Coronary artery (tissue), 2 donors: ENCODE data around the gene TIMM50.

Experiments used
- DNase-seq: peaks from one replicate; pipeline ENCODE4 v3.0.0-alpha.2; 2017; ENCODE audit warnings: low spot score
- H3K27ac ChIP-seq, 2 donors: fragments of 200-600 bp; sonication (generic); one replicate each; pipeline ENCODE4 v1.5.1; 2016 to 2019
- H3K4me3 ChIP-seq: fragments of 200-600 bp; sonication (generic); 2 replicates; pipeline ENCODE4 v1.5.1; 2016; ENCODE audit warnings: mild to moderate bottlenecking, moderate library complexity
- TF ChIP-seq, protein P1 (sequence below): fragments of 200-600 bp; sonication (generic); IDR thresholded peaks from one replicate; pipeline ENCODE4 v1.5.1; 2019; ENCODE audit warnings: antibody characterized with exemption

TIMM50 gene

DNA sequence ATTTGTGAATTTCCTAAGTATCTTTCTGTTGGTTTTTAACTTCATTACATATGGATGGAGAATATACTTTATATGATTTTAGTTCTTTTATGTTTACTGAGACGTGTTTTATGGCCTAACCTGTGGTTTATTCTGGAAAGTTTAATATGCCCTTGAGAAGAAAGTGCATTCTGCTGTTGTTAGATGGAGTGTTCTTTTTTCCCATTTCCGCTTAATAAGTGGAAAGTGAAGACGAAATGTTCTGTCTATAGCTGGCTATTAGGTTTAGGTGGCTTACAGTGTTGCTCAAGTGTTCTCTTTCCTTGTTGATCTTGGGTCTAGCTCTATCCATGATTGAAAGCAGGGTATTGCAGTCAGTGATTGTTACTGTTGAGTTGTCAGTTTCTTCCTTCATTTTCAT is 17.2 kb upstream of the TIMM50 start:
- TF ChIP-seq, protein P1, sequence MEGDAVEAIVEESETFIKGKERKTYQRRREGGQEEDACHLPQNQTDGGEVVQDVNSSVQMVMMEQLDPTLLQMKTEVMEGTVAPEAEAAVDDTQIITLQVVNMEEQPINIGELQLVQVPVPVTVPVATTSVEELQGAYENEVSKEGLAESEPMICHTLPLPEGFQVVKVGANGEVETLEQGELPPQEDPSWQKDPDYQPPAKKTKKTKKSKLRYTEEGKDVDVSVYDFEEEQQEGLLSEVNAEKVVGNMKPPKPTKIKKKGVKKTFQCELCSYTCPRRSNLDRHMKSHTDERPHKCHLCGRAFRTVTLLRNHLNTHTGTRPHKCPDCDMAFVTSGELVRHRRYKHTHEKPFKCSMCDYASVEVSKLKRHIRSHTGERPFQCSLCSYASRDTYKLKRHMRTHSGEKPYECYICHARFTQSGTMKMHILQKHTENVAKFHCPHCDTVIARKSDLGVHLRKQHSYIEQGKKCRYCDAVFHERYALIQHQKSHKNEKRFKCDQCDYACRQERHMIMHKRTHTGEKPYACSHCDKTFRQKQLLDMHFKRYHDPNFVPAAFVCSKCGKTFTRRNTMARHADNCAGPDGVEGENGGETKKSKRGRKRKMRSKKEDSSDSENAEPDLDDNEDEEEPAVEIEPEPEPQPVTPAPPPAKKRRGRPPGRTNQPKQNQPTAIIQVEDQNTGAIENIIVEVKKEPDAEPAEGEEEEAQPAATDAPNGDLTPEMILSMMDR, result no peak
- H3K4me3 ChIP-seq, result no peak overlapping the region
- no peak for DNase-seq
- no peak overlapping the region for H3K27ac ChIP-seq

DNA sequence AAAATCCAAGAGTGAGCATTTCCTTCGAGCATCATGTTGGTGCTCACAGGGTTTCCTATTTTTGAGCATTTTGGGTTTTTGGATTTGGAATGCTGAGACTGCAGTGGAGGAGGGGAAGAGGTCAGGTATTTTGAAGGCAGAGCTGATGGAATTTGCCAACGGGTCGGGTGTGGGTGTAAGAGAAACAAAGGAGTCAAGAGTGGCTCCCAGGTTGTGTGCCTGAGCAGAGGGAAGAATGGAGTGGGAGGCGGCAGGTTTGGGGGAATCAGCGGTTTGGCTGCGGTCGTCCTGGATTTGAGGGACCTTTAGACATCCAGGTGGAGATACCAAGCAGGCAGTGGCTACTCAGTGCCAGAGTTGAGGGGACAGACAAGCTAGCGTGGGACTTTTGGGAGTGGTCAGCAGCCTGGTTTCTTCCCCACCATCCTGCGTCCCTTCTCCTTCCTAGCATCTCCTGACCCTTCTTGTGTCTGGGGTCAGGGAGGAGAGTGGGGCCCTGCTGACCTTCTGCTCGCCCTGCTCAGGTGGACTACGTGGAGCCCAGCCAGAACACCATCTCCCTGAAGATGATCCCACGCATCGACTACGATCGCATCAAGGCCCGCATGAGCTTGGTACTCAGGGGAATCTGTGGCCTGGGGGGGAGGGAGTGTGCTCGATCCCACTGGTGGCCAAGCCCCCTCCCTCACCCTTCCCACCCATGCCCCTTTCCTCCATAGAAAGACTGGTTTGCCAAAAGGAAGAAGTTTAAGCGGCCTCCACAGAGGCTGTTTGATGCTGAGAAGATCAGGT is 14.5 kb upstream of the TIMM50 start:
- no peak for DNase-seq
- TF ChIP-seq, protein P1, result no peak
- H3K27ac ChIP-seq, result no peak overlapping the region
- no peak overlapping the region for H3K4me3 ChIP-seq

DNA sequence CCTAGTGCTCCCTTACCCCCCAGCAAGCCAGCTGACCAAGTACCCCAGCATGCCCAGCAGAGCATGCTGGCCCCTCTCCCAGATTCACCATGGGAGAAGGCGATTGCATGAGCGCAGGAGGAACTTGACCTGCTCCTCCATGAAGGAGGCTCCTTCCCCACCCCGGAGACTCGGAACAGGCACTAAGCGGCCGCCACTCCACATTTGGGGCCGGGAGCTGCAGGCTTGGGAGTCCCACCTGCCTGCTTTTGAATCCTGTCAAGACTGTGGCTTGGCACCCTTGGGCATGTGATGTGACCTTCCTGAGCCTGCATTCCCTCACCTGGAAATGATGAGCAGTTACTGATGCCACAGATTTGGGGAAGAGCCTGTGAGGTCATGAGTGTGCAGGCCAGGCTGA is 12.7 kb upstream of the TIMM50 start:
- no peak overlapping the region for H3K27ac ChIP-seq
- H3K4me3 ChIP-seq, result no peak overlapping the region
- no peak for DNase-seq
- TF ChIP-seq, protein P1, result no peak

DNA sequence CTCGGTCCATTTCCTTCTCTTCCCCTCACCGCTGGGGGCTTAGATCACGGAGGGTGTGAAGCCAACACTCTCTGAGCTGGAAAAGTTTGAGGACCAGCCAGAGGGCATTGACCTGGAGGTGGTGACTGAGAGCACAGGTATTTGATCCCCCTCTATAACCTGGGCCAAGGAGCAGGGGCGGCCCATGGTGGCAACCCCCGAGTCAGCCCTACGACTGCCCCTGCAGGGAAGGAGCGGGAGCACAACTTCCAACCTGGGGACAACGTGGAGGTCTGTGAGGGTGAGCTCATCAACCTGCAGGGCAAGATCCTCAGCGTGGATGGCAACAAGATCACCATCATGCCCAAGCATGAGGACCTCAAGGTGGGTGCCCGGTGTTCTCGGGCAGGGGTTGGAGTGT is 11.6 kb upstream of the TIMM50 start:
- no peak for DNase-seq
- TF ChIP-seq, protein P1, result no peak
- no peak overlapping the region for H3K4me3 ChIP-seq
- H3K27ac ChIP-seq, result no peak overlapping the region

DNA sequence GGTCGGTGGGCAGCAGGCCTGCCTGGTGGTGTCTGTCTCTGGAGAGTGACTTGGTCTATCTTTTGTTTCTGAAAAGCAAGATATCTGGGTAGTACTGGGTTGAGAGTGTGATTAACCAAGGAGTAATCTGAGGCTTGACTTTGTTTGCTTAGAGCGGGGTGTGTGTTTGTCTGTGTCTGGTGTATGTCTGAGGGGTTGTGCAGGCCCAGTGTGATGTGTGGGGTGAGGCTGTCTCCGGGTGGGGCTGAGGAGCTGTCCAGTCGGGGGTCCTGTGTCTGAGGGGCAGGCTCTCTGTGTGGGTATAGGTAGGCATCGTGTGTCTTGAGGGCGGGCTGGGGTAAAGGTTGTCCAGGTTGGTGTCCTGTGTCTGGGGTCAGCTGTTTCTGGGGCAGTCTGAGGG is 11.1 kb upstream of the TIMM50 start:
- Histone ChIP-seq H3K27ac (no peak overlapping the region), H3K4me3 (no peak overlapping the region)
- TF ChIP-seq, protein P1, result no peak
- no peak for DNase-seq

DNA sequence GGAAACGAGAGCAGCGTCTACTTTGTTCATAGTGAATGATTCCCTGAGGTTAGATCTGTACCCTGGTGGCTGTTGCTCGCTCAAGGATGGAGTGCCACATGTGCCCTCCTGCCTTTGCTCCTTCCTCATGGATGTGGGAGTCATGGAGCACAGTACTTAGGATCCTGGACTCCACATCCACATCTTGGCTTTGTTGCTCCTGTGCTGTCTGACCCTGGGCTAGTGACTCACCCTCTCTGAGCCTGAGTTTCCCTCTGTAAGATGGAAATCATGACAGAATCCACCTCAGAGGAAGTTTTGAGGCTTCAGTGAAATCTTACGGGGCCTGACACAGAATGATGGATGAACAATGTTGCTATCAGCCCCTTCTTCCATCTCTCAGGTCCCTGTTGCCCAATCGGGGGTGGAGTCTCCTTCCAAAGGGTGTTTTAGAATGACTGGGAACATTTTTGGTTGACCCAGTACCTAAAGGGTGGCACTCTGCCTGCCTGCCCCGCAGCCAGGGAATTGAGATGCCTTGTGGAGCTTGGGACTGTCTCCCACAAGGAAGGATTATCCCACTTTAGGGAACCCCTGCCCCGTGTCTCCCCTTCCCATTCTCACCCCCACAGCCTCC is 9.8 kb upstream of the TIMM50 start:
- Histone ChIP-seq H3K4me3 (no peak overlapping the region), H3K27ac (no peak overlapping the region)
- DNase-seq, result no peak
- TF ChIP-seq, protein P1, result no peak
